Lower lobe of right lung (tissue), 2 donors: ENCODE data around the gene S1PR1. TPM values are rescaled to one million over a fixed set of nuclear protein-coding genes. Genes with fewer than 3 reads are reported as not detected.

Source experiments
- ATAC-seq, 2 donors: fragments of 200-7000 bp; cut with Tn5 transposase; one replicate each; pipeline ENCODE4 v1.9.1; 2020 to 2022; ENCODE audit warnings: mild to moderate bottlenecking in 2 of 2, moderate library complexity in 2 of 2
- DNase-seq: peaks from one replicate; pipeline ENCODE4 v3.0.0-alpha.2; 2020
- H3K27ac ChIP-seq: fragments of 200-600 bp; one replicate; pipeline ENCODE4 v1.8.0; 2022
- H3K27me3 ChIP-seq: fragments of 200-600 bp; one replicate; pipeline ENCODE4 v1.8.0; 2022; ENCODE audit warnings: low read depth
- H3K36me3 ChIP-seq: fragments of 200-600 bp; one replicate; pipeline ENCODE4 v1.8.0; 2022; ENCODE audit warnings: mild to moderate bottlenecking
- H3K4me1 ChIP-seq: fragments of 200-600 bp; one replicate; pipeline ENCODE4 v1.8.0; 2022
- H3K4me3 ChIP-seq: fragments of 200-600 bp; one replicate; pipeline ENCODE4 v1.8.0; 2022; ENCODE audit warnings: mild to moderate bottlenecking
- H3K9me3 ChIP-seq: fragments of 200-600 bp; one replicate; pipeline ENCODE4 v1.8.0; 2022
- intact Hi-C: fragments of 100-400 bp; cut with DNase I; formaldehyde crosslinking; loops from one replicate; pipeline ENCODE4 v1.11.0; 2022
- total RNA-seq: library from RNA; stranded (reverse); fragmentation: NEBNext Ultra II Directional; extraction: Animal tissue kit (Norgen Biotek cat#: 25700); gene quantifications from one replicate; pipeline ENCODE4 v1.2.1, GENCODE V29; 2021
- TF ChIP-seq, protein P1 (sequence below): fragments of 200-600 bp; IDR thresholded peaks from one replicate; pipeline ENCODE4 v1.8.0; 2022; ENCODE audit warnings: antibody characterized with exemption, mild to moderate bottlenecking
- donor health status: DM: no; HTN: yes; CAD: no; lungs with severe emphysema.

S1PR1 gene
- total RNA-seq, 1 donor from 2014 or later, result 107 TPM

DNA sequence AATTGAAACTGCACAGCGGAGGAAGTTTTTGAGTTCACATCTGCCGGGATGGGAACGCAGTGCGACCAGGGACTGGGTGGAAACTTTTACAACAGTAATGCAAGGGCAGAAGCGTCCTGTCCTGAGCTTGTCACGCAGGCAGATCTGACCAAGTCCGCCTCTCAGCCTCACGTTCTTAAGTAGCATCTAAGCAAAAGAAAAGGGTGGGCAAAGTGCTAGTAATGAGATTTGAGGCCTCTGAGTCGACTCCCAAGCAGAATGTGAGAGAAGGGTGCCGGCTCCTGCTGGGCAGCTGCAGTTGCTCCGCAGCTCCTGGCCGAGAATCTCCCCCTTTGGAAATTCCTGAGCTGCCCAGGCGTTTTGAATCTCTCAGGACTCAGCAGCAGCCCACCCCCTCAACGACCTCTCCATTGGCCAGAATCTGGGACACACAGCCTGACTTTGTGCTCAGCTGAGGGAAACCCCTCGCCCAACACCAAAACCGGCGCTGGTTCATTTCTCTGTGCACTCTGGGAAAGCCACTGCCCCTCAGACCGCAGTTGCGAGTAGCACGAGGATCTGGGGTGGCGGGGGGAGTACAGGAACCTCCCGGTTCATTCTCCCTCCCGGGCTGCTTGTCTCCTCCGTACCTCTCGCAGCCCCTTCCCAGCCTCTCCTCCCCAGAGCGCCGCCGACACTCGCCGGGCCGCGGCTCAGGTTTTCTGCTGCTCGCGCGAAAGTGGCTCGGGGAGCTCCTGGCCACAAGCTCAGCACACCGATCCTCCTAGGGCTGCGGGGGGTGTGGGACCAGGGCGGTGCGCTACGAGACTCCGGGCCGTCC, 913 bp upstream of the S1PR1 start:
- H3K4me1 ChIP-seq, result peaks cover 8% of the 10 kb centered on the region
- H3K9me3 ChIP-seq, result no peaks in the 10 kb centered on the region
- ATAC-seq, result peak; percentile 50 to 51
- H3K27me3 ChIP-seq, result peaks cover 13% of the 10 kb centered on the region
- H3K36me3 ChIP-seq, result peaks cover 7% of the 10 kb centered on the region
- intact Hi-C loops, result no loop called here
- H3K27ac ChIP-seq, result peak overlapping the region; percentile 90
- DNase-seq, result peak; percentile 65
- H3K4me3 ChIP-seq, result peak overlapping the region; percentile 76
- TF ChIP-seq, protein P1, sequence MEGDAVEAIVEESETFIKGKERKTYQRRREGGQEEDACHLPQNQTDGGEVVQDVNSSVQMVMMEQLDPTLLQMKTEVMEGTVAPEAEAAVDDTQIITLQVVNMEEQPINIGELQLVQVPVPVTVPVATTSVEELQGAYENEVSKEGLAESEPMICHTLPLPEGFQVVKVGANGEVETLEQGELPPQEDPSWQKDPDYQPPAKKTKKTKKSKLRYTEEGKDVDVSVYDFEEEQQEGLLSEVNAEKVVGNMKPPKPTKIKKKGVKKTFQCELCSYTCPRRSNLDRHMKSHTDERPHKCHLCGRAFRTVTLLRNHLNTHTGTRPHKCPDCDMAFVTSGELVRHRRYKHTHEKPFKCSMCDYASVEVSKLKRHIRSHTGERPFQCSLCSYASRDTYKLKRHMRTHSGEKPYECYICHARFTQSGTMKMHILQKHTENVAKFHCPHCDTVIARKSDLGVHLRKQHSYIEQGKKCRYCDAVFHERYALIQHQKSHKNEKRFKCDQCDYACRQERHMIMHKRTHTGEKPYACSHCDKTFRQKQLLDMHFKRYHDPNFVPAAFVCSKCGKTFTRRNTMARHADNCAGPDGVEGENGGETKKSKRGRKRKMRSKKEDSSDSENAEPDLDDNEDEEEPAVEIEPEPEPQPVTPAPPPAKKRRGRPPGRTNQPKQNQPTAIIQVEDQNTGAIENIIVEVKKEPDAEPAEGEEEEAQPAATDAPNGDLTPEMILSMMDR, result no peak

DNA sequence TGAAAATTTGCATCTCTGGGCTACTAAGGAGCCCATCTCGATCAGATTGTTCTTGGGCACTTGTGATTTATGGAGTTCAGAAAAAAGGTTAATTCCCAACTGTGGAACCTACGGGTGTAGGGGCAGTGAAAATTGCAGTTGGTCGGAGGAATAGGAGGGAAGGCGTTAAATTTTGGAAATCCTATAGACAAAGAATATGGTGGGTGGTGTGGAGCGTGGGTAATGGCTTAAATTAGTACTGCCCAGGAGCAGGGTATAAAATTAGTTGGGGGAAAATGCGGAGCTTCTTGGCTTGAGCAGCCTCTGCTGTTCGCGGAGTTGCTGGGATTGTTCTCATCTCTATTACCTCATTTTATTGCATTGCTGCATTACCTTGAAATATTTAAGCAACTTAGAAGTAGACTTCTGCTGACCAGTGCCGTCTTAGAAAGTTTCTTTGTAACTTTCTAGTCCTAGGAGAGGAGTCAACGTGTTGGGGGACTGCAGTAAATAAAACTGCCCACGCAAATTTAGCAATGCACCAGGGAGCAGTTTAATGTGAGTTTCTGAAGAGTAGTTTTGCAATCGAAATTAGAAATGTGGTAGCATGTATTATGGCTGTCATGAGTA, 514 bp downstream of the S1PR1 start:
- H3K36me3 ChIP-seq, result peaks cover 7% of the 10 kb centered on the region
- H3K4me1 ChIP-seq, result peaks cover 8% of the 10 kb centered on the region
- intact Hi-C loops, result no loop called here
- ATAC-seq, result peak; percentile 6 to 12
- H3K27ac ChIP-seq, result peak overlapping the region; percentile 90
- H3K9me3 ChIP-seq, result no peaks in the 10 kb centered on the region
- H3K4me3 ChIP-seq, result peak overlapping the region; percentile 76
- TF ChIP-seq, protein P1, result no peak
- H3K27me3 ChIP-seq, result peaks cover 13% of the 10 kb centered on the region
- no peak for DNase-seq

DNA sequence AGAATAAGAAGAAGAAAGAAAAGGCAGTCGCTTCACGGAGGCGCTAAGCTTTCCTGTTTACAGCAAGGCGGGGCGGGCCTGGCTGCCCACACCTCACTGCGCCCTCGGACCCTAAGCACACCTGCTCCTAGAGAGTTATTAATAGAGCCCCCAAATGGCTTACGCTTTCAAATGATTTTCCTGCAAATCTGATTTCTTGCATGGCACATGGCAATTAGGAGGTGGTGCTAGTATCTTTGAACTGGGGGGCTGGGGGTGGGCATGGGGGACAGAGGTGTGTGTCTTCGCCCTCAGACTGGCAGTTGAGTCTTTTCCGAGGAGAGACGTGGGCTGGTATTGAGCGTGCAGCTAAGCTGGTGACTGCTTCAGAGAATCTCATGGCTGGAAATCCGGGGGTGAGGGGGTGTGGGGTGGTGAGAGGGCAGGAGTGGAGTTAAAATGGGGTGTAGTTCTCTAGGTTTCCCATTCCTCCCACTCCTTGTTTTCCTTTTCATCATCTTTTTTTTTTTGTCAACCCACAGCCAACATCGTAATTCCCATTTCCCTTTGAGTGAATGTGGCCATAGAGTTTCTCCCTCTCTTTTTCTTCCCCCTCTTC, 1.3 kb downstream of the S1PR1 start:
- peaks cover 13% of the 10 kb centered on the region for H3K27me3 ChIP-seq
- peaks cover 11% of the 10 kb centered on the region for H3K36me3 ChIP-seq
- peak overlapping the region; percentile 76 for H3K4me3 ChIP-seq
- peaks cover 8% of the 10 kb centered on the region for H3K4me1 ChIP-seq
- DNase-seq (peak; percentile 50), ATAC-seq (no peak)
- peak overlapping the region; percentile 90 for H3K27ac ChIP-seq
- H3K9me3 ChIP-seq, result no peaks in the 10 kb centered on the region
- TF ChIP-seq, protein P1, result no peak
- intact Hi-C loops, result no loop called here

DNA sequence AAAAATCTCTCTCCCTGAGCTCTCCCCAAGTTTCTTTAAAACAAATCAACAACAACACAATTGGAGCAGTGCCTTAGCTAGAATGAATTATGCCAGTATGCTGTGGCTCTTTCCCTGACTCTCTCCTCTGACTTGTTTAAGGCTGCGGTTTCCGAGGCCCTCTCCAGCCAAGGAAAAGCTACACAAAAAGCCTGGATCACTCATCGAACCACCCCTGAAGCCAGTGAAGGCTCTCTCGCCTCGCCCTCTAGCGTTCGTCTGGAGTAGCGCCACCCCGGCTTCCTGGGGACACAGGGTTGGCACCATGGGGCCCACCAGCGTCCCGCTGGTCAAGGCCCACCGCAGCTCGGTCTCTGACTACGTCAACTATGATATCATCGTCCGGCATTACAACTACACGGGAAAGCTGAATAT, 1.9 kb downstream of the S1PR1 start:
- intact Hi-C loops, result no loop called here
- H3K27ac ChIP-seq, result peak overlapping the region; percentile 90

More for the DNA sequence above, 1.9 kb downstream of the S1PR1 start:
- ATAC-seq (peak; percentile 83 to 86), DNase-seq (peak; percentile 88)
- H3K27me3 ChIP-seq, result peaks cover 13% of the 10 kb centered on the region
- TF ChIP-seq, protein P1, result peak; percentile 96
- H3K9me3 ChIP-seq, result no peaks in the 10 kb centered on the region
- H3K4me3 ChIP-seq, result peak overlapping the region; percentile 76
- peaks cover 8% of the 10 kb centered on the region for H3K4me1 ChIP-seq
- peaks cover 11% of the 10 kb centered on the region for H3K36me3 ChIP-seq
